GM12865 (cell line): ENCODE results near the gene CLDN4.

Experiments used
- DNase-seq: peaks from one replicate; pipeline ENCODE4 v3.0.0; 2010; ENCODE audit warnings: low read depth
- H3K4me3 ChIP-seq: 2 replicates; pipeline ENCODE4 v1.5.1; 2011; ENCODE audit warnings: mild to moderate bottlenecking, low read depth, low read length, control low read depth
- TF ChIP-seq, protein P1 (sequence below): IDR thresholded peaks from 2 replicates; pipeline ENCODE4 v1.5.1; 2011; ENCODE audit warnings: low read length, control low read depth, low read depth, inconsistent platforms; ENCODE audit not compliant: insufficient read depth; ENCODE audit errors: missing control alignments

CLDN4 gene

DNA sequence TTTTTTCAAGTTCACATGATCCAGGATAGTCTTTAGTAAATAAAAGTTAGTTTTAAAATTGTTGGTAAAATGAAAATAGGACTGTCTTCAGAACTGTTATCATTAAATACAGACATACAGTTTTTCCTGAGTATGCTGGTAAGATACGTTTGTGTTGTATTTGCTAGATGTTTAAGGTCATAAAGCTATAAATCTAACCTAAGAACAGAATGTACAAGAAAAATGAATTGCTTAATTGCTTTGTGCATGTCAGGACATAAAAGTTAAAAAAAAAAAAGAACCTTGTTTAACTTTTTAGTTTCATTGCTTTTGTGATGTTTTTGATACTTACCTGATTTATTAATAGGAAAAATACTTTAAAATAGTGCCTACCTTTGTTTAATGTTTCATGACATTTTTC is 29.2 kb upstream of the CLDN4 start:
- no peak overlapping the region for H3K4me3 ChIP-seq
- no peak for DNase-seq
- TF ChIP-seq, protein P1, sequence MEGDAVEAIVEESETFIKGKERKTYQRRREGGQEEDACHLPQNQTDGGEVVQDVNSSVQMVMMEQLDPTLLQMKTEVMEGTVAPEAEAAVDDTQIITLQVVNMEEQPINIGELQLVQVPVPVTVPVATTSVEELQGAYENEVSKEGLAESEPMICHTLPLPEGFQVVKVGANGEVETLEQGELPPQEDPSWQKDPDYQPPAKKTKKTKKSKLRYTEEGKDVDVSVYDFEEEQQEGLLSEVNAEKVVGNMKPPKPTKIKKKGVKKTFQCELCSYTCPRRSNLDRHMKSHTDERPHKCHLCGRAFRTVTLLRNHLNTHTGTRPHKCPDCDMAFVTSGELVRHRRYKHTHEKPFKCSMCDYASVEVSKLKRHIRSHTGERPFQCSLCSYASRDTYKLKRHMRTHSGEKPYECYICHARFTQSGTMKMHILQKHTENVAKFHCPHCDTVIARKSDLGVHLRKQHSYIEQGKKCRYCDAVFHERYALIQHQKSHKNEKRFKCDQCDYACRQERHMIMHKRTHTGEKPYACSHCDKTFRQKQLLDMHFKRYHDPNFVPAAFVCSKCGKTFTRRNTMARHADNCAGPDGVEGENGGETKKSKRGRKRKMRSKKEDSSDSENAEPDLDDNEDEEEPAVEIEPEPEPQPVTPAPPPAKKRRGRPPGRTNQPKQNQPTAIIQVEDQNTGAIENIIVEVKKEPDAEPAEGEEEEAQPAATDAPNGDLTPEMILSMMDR: no peak

DNA sequence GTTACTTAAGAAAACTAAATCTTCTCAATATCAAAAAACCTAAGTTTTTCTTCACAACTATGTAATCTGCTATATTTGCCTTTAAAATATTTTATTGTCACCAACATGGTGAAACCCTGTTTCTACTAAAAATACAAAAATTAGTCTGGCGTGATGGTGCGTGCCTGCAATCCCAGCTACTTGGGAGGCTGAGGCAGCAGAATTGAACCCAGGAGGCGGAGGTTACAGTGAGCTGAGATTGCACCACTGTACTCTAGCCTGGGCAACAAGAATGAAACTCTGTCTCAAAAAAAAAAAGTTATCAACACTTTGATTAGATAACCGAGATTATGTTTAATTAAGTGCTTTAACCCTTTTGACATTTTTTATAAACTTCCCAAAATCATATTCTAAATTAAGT is 28.3 kb upstream of the CLDN4 start:
- TF ChIP-seq, protein P1: no peak
- no peak overlapping the region for H3K4me3 ChIP-seq

DNA sequence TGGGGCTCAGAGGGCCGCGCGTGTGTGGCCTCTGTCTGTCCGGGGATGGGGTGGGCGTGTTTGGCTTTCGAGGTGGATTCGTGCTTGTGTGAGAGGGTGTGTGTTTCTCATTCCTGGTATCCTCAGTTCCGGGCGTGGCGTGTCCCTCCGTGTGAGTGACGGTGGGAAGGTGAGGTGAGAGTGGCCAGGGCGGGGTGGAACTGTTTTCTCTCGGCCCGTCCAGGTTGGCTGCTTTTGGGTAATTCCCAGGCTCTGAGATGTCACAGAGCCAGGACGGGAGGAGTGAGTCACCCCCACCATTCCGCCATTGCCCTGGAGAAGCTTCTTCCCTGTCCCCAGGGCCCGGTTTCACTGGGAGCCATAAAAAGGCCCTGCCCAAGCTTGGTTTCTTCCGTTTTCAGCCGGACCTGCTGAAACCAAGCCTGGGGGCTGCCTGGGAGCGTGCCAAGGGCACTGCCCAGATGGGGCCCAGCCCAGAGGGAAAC is 21.3 kb upstream of the CLDN4 start:
- no peak overlapping the region for H3K4me3 ChIP-seq
- TF ChIP-seq, protein P1: no peak
- DNase-seq: no peak

More for the DNA sequence above, 28.3 kb upstream of the CLDN4 start:
- no peak for DNase-seq

DNA sequence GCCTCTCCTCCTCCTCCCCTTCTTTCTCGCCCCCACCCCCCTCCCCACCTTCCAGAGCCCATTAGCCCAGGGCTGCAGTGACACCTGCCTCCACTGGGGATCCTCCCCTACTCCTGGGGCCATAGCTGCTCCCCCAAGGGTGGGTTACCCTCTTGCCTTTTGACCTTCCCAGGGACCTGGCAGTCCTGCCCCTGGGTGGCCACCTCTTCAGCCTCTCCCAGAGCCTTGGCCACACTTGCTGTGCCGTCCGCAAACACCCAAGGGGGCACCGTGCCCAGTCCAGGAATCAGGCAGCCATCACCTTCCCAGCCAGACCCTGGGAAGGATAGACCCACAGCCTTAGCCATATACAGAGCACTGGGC is 19.8 kb upstream of the CLDN4 start:
- no peak for DNase-seq
- TF ChIP-seq, protein P1: no peak
- H3K4me3 ChIP-seq: no peak overlapping the region

DNA sequence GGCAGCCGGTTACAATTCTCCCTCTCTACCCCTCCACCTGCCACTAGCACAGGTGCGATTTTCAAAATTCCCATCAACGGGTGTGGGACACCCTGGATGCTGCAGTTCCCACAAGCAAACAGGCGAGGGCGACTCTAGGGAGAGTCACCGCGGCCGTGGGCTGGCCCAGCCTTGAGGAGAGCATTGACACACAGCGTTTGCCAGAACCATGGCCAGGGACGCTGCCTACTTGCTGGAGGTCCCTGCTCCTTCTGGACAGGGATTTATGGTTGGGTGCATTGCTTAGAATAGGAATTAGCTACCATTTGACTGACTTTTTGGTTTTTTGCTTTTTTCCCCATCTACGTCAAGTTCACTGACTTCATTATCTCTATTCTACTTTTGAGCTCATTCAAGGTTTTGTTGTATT is 19.0 kb upstream of the CLDN4 start:
- peak; percentile 57 for DNase-seq
- TF ChIP-seq, protein P1: peak; percentile 81
- H3K4me3 ChIP-seq: no peak overlapping the region

DNA sequence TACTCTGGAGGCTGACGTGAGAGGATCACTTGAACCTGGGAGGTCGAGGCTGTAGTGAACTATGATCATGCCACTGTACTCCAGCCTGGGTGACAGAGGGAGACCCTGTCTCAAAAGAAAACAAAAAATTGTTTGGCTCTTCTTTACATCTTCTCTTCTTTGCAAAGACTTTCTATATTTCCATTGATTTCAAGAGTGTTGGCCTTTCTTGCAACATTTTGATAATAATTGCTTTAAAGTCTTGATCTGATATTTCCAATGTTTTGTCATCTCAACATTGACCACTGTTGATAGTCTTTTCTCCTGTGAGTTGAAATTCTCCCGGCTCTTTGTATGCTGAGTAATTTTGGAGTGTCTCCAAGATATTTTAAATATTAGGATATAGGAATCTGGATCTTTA is 17.8 kb upstream of the CLDN4 start:
- no peak overlapping the region for H3K4me3 ChIP-seq
- TF ChIP-seq, protein P1: no peak
- no peak for DNase-seq

DNA sequence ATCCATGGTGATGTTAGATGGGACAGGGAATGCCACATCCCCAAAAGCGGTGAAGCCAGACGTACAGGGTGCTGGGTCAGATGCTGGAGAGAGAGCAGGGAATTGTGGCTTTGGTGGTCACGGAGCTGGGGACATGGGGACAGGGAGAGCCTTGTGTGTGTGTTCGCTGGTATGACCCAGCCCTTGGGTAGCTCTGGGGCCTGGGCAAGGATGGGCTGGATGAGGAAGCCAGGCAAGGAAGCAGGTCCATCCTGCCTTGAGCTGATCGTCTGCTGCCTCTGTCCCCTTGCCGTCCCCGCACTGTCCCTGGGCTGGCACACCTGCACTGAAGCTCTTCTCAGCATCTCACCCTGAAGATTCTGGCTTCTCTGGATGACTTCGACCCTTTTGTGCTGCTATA is 15.4 kb upstream of the CLDN4 start:
- TF ChIP-seq, protein P1: no peak
- no peak for DNase-seq
- H3K4me3 ChIP-seq: no peak overlapping the region
